EL (cell line): ENCODE data around the gene FAM53A.

Source experiments
- DNase-seq: peaks from one replicate; pipeline ENCODE4 v3.0.0-alpha.2; 2016

The FAM53A gene

GRCh38 chr4:1601852-1602654 is 82.1 kb downstream of the FAM53A start:
- DNase-seq: no peak

DNA sequence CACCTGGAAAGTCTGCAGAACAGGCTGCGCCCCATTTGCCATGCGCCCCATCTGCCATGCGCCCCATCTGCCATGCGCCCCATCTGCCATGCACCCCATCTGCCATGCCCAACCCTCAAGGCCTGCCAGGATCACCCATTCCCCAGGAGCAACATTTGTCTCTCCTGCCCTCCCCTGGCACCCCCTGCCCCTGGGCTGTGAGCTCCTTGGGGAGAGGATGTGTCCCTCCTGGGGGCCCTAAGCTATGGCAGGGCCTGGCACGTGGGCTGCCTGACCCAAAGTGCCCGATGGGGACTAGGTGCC is 82.6 kb downstream of the FAM53A start:
- no peak for DNase-seq

DNA sequence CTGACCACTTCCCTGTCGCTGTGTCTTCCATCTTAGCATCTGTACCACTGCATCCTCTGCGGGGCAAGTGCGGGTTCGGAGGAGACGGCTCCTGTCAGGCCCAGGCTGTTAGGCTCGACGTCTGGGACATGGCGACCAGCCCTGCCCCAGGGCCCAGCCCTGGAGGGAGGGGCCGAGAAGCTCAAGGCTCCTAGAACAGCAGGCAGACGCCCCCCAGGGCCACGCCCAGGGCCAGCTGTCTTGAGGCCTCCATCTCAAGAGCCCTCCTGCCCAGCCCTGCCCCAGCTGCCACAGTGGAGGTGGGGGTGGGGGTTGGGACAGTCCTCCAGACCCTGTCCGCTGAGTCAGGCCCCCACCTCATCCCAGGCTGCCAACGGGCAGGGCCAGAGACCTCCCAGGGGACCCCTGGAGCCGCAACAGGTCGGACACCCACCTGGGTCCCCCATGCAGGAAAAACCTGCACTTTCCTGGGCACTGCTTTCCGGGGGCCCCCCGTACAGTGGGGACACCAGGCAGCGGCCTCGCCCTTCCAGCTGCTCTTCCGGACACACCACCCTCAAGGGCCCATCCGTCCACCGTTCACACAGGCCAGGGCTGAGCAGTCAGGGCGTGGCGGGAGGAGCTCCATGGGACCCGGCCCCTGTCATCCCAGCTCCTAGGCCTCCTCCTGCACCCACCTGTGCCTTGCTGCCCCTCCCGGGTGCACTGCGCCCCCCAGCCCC is 83.1 kb downstream of the FAM53A start:
- no peak for DNase-seq

DNA sequence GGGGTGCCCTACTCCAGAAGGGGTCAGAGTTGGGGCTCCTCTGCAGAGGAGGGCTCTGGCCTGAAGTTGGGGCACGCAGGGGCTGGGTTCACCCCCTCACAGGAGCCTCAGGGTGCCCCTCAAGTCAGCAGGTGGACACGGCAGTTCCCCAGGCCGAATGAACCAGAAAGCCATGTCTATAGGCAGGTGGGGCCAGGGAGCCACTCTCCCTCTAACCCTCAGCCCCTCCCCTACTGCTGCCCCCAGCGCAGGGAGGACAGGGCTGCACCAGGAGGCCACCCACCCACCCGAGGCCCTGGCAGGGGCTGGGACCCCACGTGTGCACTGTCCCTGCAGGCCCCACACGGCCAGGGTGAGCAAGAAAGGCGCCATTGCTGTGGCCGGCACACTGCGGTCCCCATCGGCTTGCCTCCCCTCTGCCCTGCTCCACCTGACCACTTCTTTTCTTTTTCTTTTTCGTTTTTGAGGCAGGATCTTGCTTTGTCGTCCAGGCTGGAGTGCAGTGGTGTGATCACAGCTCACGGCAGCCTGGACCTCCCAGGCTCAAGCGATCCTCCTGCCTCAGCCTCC is 83.8 kb downstream of the FAM53A start:
- no peak for DNase-seq

GRCh38 chr4:1599491-1600210 is 84.5 kb downstream of the FAM53A start:
- no peak for DNase-seq

DNA sequence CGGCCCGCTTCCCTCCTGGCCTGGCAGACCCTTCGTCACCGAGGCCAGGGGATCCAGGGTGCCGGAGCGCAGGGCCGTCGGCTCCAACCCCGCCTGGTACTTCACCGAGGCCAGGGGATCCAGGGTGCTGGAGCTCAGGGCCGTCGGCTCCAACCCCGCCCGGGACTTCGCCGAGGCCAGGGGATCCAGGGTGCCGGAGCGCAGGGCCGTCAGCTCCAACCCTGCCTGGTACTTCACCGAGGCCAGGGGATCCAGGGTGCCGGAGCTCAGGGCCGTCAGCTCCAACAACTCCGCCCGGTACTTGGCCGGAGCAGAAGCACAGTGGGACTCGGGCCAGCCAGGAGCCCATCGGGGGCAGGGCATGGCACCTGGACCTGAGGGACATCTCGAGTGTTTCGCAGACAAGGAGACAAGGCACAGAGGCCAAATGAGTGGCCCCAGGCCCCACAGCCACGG is 85.1 kb downstream of the FAM53A start:
- no peak for DNase-seq

DNA sequence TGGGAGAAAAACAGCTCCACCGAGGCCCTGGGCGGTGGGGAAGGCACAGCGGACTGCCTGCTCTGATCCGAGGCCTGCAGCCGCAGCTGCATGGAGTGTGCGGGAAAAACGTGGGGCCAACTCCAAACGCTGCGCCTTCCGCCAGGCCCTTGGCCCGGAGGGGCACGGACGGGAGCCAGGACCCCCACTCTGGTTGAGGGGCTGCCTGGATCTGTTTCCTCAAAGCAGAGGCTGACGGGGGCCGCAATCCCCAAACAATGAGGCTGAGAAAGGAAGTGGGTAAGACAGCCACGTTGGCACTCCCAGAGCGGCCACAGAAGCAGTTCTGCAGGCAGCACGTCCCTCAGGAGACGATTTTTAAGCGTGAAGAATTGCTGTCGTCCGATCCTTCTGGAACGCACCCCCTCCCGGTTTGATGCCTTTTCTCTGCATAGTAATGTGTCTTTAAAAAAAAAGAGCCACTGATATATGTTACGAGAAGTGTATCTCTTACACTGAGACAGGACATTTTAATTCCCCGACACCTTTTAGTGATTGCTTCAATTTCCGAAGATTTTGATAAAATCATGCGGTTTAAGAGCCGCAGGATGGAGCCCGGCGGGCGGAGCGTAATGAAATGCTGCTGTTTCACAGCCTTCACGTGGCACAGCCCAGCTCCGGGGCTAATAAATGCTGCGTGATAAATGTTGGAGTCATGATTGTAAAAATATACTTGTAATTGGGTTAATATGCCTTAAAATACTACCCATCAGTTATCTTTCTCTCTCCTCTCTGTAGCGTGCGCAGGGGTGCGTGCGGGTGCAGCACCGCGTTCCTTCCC is 85.7 kb downstream of the FAM53A start:
- no peak for DNase-seq

DNA sequence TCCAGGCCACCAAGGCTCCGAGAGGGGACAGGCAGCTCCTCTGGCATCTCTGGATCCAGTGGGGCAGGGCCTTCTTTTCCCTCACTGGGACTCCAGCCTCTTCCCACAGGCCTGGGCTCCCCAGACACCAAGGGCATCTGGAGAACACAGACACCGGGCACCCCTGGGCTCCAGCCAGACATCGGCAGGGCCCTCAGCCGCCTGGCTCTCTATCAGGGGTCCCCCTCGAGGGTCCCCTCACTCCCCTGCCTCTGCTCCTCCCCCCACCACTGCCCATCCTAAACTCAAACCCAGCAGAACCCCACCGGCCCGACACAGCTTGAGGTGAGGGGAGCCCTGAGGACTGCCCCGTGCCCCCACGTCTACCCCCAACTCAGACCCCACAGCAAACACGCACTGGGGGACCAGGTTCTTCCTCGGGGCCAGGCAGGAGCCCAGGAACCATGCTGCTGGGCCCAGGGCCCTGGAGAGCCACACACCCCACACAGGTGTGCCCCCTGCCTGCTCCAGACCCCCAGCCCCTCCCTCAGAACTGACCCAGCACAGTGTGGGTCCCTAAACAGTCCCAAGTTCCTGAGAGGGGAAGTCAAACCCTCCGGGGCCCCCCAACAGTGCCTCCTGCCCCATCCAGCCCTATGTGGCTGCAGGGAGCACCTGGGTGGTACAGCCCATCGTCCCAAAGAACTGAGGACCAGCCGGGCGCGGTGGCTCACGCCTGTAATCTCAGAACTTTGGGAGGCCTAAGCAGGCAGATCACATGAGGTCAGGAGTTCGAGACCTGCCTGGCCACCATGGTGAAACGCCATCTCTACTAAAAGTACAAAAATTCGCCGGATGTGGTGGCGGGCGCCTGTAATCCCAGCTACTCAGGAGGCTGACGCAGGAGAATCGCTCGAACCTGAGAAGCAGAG is 86.8 kb downstream of the FAM53A start:
- no peak for DNase-seq

DNA sequence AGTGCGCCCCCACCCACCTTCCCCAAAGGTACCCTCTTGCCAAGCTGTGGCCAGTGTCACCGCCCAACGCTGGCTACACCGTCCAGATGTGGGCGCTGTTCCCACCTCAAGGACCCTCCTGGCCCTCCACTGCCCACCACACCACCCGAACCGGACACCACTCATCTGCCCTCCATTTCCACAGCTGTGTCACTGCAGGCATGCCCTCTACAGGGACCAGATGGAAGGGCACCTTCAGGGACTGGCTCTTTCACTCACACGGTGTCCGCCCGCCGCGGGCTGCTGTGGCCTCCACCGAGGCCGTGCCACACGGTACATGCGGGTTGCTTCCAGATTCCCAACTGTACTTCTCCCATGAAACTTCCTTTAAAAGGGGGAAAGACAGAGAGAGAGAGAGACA is 87.7 kb downstream of the FAM53A start:
- DNase-seq: no peak

- DNase-seq: no peak
These were observed 88.3 kb downstream of the FAM53A start for GRCh38 chr4:1595789-1596325.

DNA sequence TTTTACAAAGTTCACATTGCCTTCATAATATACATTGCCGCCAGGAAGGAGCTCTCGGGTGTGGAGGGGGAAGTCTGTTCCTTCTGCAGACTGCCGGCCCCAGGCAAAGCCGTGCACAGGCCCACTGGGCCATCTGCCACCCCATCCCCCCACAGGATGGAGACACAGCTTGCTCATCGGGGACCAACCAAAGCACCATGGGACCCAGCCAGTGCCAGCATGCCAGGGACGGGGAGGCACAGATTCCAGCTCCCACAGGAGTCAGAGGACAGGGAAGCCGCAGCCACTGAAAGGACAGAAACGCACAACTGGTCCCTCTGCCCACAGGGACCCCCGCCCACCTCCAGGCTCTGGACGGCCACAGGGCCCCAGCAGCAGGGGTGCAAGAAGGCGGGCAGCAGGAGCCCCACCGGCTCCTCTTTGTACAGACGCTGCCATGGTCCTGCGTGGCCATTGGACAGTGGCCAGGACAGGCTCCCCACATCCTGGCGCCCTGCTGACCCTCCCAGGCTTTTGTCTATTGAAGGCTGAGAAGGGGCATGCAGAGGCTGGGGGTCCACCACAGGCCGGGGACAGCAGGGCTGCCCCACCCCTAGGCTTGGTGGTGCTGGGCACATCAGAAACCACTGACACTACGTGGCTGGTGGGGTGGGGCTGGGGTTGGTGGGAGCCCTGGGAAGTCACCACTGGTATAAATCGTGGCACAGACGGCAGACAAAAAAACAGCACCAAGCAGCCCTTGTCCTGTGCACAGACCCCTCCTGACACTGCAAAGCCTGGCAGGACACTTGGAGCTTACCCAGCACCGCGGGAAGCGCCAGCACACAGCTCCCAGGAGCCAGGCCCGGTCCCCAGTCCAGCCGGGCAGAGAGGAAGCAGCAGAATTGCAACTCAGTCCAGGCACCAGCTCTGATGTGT is 89.0 kb downstream of the FAM53A start:
- DNase-seq: no peak

- DNase-seq: no peak
These were observed 90.2 kb downstream of the FAM53A start for GRCh38 chr4:1593881-1594345.

DNA sequence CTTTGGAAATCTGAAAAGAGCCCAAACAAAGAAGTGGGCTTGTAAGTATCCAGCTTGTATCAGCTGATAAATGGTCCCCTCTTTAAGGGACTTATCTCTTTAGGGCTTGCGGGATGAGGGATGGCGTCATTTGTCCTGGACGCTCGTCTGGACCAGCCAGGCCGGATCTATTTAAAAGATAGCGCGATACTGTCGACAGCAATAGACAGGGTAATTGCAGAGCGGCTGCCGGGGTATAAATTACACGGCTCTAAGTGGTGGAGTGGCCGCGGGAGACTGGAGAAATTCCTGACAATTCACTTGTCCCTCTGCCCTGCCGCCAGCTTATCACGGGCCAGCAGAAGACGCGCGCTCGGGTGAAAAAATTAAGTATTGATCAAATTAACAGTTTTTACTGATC is 90.7 kb downstream of the FAM53A start:
- DNase-seq: no peak

DNA sequence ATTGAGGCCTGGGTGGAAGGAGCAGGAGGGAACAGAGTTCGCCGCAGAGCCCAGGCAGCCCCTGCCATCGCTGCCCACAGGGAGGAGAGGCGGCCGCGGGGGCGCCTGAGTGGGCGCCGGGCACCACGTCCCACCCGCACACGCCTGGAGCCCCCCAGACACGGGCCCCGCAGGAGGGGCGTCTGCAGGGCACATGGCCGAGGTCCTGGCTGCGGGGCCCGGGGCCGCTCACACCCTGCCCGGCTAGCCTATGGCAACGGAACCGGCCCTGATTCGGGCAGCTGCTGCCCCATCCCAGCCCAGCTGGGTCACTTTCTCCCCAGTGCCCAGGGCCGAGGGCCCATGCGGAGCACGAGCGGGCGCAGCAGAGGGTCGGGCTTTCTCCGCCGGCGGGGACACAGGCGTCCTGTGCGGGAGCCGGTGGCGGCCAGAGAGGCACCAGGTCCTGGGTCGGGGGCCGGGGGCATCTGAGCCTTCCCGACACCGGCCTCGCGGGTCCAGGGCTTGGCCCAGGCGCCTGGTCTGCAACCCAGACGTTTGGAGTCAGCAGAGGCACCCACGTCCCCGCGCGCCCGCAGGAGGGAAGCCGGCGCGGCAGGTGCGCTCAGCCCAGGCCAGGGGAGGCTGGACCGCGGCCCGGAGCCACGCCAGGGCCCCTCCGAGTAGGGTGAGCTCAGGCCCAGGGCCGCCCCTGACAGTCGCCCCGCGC is 91.2 kb downstream of the FAM53A start:
- DNase-seq: no peak

- no peak for DNase-seq
These were observed 91.9 kb downstream of the FAM53A start for GRCh38 chr4:1592068-1592708.

GRCh38 chr4:1591107-1591506 is 93.0 kb downstream of the FAM53A start:
- no peak for DNase-seq

DNA sequence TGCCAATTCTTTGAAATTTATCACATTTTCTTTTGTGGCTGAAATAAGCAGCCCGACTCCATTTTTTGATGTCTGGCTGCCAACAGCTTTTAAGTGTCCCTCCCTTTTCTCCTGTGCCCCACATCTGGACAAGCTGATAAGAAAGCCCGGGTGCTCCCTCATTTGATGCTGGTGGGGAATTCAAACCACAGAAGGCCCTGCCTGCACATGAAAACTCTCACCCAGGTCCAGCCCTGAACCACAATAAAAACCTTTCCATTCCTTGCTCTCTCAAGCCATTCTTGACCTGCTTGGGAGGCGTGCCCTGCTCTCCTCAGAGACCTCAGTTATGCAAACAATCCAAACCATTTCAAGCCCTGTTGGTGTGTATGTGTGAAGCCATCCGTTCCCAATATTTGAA is 93.9 kb downstream of the FAM53A start:
- DNase-seq: no peak
